Measurements from ENCODE around the gene RCBTB2.

GRCh38 chr13:48505597-48506091, 27.2 kb downstream of the RCBTB2 start:
- TF ChIP-seq CTCF (IDR thresholded peaks at IDR 0.05), result no peak
- TF ChIP-seq POLR2A (IDR thresholded peaks at IDR 0.05), result no peak
